WTC11 (cell line): ENCODE data around the gene SLC25A30.

Experiments
- AFF4 ChIP-seq: sonication (generic); formaldehyde crosslinking; IDR thresholded peaks from 2 replicates; pipeline ENCODE4 v1.8.1; 2023; ENCODE audit warnings: mild to moderate bottlenecking, missing genetic modification reagents, borderline replicate concordance
- ATF1 ChIP-seq: sonication (generic); formaldehyde crosslinking; IDR thresholded peaks from 2 replicates; pipeline ENCODE4 v1.8.1; 2023; ENCODE audit warnings: mild to moderate bottlenecking, moderate library complexity, missing genetic modification reagents
- CREB1 ChIP-seq: sonication (generic); formaldehyde crosslinking; IDR thresholded peaks from 2 replicates; pipeline ENCODE4 v1.8.0; 2023; ENCODE audit warnings: mild to moderate bottlenecking, missing genetic modification reagents
- ETV6 ChIP-seq: sonication (generic); formaldehyde crosslinking; IDR thresholded peaks from 2 replicates; pipeline ENCODE4 v1.8.1; 2022; ENCODE audit warnings: mild to moderate bottlenecking, missing genetic modification reagents
- NR2C2 ChIP-seq: sonication (generic); formaldehyde crosslinking; IDR thresholded peaks from 2 replicates; pipeline ENCODE4 v1.8.0; 2022; ENCODE audit warnings: mild to moderate bottlenecking, missing genetic modification reagents
- PRDM15 ChIP-seq: sonication (generic); formaldehyde crosslinking; IDR thresholded peaks from 2 replicates; pipeline ENCODE4 v1.8.0; 2022; ENCODE audit warnings: missing genetic modification reagents
- STAT6 ChIP-seq: sonication (generic); formaldehyde crosslinking; conservative IDR thresholded peaks from 2 replicates; pipeline ENCODE4 v1.8.1; 2023; ENCODE audit warnings: mild to moderate bottlenecking, low read depth, missing genetic modification reagents, moderate library complexity
- TF ChIP-seq, protein P1 (sequence below): fragments of 200-600 bp; IDR thresholded peaks from 2 replicates; pipeline ENCODE4 v1.8.0; 2022; ENCODE audit warnings: antibody characterized with exemption
- TF ChIP-seq, protein P2 (sequence below): sonication (generic); formaldehyde crosslinking; IDR thresholded peaks from 2 replicates; pipeline ENCODE4 v1.8.1; 2023; ENCODE audit warnings: mild to moderate bottlenecking, missing genetic modification reagents, moderate library complexity
- TF ChIP-seq, protein P3 (sequence below): sonication (generic); formaldehyde crosslinking; IDR thresholded peaks from 2 replicates; pipeline ENCODE4 v1.8.1; 2023; ENCODE audit warnings: mild to moderate bottlenecking, missing genetic modification reagents, moderate library complexity
- TF ChIP-seq, protein P4 (sequence below): sonication (generic); formaldehyde crosslinking; IDR thresholded peaks from 2 replicates; pipeline ENCODE4 v1.8.0; 2023; ENCODE audit warnings: mild to moderate bottlenecking, missing genetic modification reagents

DNA sequence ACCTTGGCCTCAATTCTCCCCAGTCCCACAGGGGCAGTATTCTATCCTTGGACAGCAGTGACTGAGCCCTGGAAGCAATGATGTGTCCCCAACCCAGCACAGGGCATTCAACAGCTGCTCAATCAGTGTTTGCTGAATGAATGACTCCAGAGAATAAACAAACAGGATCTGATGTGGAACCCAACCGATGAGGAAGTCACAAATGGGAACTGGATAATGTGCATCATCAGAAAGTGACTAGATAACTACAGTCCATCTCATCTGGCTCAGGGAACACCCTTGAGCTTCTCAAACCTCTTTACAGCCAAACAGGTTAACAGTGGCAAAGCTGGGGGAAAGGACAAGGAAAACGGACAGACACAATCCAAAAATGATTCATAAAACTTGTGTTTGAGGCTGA is 8.2 kb downstream of the SLC25A30 start:
- TF ChIP-seq, protein P1, sequence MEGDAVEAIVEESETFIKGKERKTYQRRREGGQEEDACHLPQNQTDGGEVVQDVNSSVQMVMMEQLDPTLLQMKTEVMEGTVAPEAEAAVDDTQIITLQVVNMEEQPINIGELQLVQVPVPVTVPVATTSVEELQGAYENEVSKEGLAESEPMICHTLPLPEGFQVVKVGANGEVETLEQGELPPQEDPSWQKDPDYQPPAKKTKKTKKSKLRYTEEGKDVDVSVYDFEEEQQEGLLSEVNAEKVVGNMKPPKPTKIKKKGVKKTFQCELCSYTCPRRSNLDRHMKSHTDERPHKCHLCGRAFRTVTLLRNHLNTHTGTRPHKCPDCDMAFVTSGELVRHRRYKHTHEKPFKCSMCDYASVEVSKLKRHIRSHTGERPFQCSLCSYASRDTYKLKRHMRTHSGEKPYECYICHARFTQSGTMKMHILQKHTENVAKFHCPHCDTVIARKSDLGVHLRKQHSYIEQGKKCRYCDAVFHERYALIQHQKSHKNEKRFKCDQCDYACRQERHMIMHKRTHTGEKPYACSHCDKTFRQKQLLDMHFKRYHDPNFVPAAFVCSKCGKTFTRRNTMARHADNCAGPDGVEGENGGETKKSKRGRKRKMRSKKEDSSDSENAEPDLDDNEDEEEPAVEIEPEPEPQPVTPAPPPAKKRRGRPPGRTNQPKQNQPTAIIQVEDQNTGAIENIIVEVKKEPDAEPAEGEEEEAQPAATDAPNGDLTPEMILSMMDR, result no peak
- TF ChIP-seq AFF4 (no peak), ATF1 (CRISPR knock-in tag) (no peak), NR2C2 (CRISPR knock-in tag) (no peak), STAT6 (no peak), CREB1 (CRISPR knock-in tag) (no peak), PRDM15 (CRISPR knock-in tag) (no peak), ETV6 (no peak)
- TF ChIP-seq, protein P2, sequence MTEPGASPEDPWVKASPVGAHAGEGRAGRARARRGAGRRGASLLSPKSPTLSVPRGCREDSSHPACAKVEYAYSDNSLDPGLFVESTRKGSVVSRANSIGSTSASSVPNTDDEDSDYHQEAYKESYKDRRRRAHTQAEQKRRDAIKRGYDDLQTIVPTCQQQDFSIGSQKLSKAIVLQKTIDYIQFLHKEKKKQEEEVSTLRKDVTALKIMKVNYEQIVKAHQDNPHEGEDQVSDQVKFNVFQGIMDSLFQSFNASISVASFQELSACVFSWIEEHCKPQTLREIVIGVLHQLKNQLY (CRISPR knock-in tag), result no peak
- TF ChIP-seq, protein P3, sequence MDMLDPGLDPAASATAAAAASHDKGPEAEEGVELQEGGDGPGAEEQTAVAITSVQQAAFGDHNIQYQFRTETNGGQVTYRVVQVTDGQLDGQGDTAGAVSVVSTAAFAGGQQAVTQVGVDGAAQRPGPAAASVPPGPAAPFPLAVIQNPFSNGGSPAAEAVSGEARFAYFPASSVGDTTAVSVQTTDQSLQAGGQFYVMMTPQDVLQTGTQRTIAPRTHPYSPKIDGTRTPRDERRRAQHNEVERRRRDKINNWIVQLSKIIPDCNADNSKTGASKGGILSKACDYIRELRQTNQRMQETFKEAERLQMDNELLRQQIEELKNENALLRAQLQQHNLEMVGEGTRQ, result no peak
- TF ChIP-seq, protein P4, sequence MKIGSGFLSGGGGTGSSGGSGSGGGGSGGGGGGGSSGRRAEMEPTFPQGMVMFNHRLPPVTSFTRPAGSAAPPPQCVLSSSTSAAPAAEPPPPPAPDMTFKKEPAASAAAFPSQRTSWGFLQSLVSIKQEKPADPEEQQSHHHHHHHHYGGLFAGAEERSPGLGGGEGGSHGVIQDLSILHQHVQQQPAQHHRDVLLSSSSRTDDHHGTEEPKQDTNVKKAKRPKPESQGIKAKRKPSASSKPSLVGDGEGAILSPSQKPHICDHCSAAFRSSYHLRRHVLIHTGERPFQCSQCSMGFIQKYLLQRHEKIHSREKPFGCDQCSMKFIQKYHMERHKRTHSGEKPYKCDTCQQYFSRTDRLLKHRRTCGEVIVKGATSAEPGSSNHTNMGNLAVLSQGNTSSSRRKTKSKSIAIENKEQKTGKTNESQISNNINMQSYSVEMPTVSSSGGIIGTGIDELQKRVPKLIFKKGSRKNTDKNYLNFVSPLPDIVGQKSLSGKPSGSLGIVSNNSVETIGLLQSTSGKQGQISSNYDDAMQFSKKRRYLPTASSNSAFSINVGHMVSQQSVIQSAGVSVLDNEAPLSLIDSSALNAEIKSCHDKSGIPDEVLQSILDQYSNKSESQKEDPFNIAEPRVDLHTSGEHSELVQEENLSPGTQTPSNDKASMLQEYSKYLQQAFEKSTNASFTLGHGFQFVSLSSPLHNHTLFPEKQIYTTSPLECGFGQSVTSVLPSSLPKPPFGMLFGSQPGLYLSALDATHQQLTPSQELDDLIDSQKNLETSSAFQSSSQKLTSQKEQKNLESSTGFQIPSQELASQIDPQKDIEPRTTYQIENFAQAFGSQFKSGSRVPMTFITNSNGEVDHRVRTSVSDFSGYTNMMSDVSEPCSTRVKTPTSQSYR (CRISPR knock-in tag), result no peak
